Colonic mucosa (tissue), 4 donors: ENCODE results near the gene SORD. TPM values are rescaled to one million over a fixed set of nuclear protein-coding genes. Genes with fewer than 3 reads are reported as not detected.

Experiments
- DNase-seq: peaks from one replicate; pipeline ENCODE4 v3.0.0-alpha.2; 2020
- H3K27ac ChIP-seq: fragments of 200-600 bp; one replicate; pipeline ENCODE4 v1.8.0; 2021
- H3K27me3 ChIP-seq: fragments of 200-600 bp; one replicate; pipeline ENCODE4 v1.8.0; 2021
- H3K36me3 ChIP-seq: fragments of 200-600 bp; one replicate; pipeline ENCODE4 v1.8.0; 2021
- H3K4me1 ChIP-seq: fragments of 200-600 bp; one replicate; pipeline ENCODE4 v1.8.0; 2021; ENCODE audit warnings: mild to moderate bottlenecking
- H3K4me3 ChIP-seq: fragments of 200-600 bp; one replicate; pipeline ENCODE4 v1.8.0; 2021
- H3K9ac ChIP-seq, 2 donors: one replicate each; pipeline ENCODE4 v1.7.0; 2013; ENCODE audit warnings: control low read depth in 2 of 2, low read depth in 2 of 2, low read length in 2 of 2
- H3K9me3 ChIP-seq: fragments of 200-600 bp; one replicate; pipeline ENCODE4 v1.8.0; 2021
- intact Hi-C: fragments of 100-400 bp; cut with DNase I; formaldehyde crosslinking; loops from one replicate; pipeline ENCODE4 v1.14.1; 2022
- total RNA-seq, 2 donors: library from RNA; stranded (reverse); fragmentation: NEBNext Ultra II Directional in 1 of 2; extraction: Animal tissue kit (Norgen Biotek cat#: 25700) in 1 of 2; gene quantifications; one replicate each; pipeline ENCODE4 v1.2.1, GENCODE V29; 2021
- TF ChIP-seq, protein P1 (sequence below): fragments of 200-600 bp; IDR thresholded peaks from one replicate; pipeline ENCODE4 v1.8.0; 2022; ENCODE audit warnings: antibody characterized with exemption, mild to moderate bottlenecking
- donor health status: healthy.
- donor health status: DM: no; HTN: no; CAD: no.
- donor health status: DM: no; HTN: no; CAD: no.

The SORD gene
- total RNA-seq, 2 donors from 2014 or later, result 15.1 to 44.2 TPM

DNA sequence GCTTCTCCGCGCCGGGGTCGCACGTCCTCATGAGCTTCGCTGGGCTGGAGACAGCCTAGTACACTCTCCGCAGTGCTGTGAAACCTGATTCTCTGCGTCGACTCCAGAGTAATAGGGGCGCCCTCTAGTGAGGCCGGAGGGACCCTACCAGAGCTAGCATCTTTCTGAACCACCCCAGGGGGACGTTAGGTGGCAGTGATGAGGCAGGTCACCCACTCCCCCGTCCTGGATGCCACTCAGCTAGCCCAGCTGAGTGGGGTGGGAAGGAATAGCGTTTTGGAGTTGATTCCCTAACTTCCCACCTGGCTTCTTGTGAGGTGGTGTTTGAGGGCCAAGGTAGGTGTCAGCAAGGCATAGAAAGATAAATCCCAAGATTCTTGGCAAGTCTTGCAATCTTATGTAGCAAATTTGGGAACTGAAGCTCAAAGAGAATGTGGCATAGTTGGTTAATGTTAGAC, 95.2 kb downstream of the SORD start:
- Histone ChIP-seq H3K4me1 (peaks cover 3% of the 10 kb centered on the region), H3K4me3 (no peak overlapping the region), H3K9ac (no peak overlapping the region), H3K36me3 (no peaks in the 10 kb centered on the region), H3K9me3 (no peaks in the 10 kb centered on the region), H3K27me3 (peaks cover 40% of the 10 kb centered on the region), H3K27ac (no peak overlapping the region)
- peak; percentile 92 for DNase-seq
- TF ChIP-seq, protein P1, sequence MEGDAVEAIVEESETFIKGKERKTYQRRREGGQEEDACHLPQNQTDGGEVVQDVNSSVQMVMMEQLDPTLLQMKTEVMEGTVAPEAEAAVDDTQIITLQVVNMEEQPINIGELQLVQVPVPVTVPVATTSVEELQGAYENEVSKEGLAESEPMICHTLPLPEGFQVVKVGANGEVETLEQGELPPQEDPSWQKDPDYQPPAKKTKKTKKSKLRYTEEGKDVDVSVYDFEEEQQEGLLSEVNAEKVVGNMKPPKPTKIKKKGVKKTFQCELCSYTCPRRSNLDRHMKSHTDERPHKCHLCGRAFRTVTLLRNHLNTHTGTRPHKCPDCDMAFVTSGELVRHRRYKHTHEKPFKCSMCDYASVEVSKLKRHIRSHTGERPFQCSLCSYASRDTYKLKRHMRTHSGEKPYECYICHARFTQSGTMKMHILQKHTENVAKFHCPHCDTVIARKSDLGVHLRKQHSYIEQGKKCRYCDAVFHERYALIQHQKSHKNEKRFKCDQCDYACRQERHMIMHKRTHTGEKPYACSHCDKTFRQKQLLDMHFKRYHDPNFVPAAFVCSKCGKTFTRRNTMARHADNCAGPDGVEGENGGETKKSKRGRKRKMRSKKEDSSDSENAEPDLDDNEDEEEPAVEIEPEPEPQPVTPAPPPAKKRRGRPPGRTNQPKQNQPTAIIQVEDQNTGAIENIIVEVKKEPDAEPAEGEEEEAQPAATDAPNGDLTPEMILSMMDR, result peak; percentile 97
- intact Hi-C loops, result loop anchor here (5.0 kb wide), 2 partner anchors 66 to 151 kb away; no protein-coding TSS in a partner anchor

DNA sequence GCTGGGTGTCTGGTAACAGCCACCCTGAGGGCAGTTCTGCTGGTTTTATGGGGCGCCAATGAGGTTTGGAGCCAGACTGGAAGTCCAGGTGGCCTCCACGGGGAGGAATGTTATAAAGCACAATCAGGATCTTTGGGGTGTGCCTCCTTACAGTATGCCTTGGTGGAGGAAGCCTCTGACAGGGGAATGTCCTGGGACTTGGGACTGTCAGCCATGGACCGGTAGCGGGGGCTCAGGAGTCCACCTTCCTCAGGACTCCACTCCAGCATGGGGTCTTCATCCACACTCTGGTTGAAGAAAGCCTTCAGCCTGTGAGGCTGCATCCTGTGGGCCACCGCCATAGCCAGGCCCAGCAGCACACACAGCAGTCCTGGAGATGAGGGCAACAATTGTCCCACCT, 96.0 kb downstream of the SORD start:
- H3K9ac ChIP-seq, result no peak overlapping the region
- intact Hi-C loops, result loop anchor here (5.0 kb wide), 2 partner anchors 67 to 152 kb away; no protein-coding TSS in a partner anchor
- DNase-seq, result no peak
- H3K4me3 ChIP-seq, result no peak overlapping the region
- H3K9me3 ChIP-seq, result no peaks in the 10 kb centered on the region
- peaks cover 32% of the 10 kb centered on the region for H3K27me3 ChIP-seq
- no peaks in the 10 kb centered on the region for H3K36me3 ChIP-seq
- TF ChIP-seq, protein P1, result no peak
- H3K27ac ChIP-seq, result no peak overlapping the region
- H3K4me1 ChIP-seq, result peaks cover 3% of the 10 kb centered on the region

DNA sequence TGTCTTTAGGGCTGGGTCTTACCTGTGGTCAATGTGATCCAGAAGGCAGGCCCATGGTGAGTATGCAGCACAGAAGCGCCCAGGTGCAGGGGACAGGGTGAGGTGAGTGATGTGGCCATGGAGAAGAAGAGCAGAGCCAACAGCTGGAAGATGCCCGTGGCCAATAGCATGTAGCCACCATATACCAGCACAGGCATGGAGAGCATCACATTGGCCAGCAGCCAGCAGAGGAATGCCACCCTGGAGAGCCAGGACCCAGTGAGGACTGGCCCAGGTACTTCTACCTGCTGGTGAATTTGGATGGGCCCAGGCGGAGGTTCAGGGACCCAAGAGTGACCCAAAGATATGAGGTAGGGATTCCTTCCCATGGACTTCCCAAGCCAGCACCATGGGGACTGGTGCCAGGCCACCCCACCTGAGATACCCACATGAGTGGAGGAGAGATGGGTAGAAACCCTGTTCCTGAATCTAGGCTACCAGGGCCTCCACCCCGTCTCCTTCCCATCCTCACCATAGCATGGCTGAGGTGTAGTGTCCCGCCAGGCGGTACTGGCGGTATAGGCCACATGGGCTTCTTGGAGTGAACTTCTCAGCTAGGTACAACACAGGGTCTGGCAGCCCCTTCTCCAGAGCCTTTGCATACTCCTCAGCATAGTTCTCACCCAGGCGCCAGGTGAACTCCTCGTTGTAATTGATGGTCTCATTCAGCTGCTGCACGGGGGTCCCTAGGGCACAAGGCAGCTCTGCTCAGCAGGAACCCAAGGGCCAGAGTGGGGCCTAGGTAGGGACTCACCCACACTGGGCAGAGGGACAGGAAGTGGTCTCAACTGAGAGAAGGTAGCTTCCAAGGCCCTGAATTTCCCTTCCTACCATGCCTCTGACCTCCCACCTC, 97.3 kb downstream of the SORD start:
- TF ChIP-seq, protein P1, result no peak
- H3K4me1 ChIP-seq, result peaks cover 3% of the 10 kb centered on the region
- H3K9ac ChIP-seq, result no peak overlapping the region
- intact Hi-C loops, result no loop called here
- no peaks in the 10 kb centered on the region for H3K36me3 ChIP-seq
- peaks cover 21% of the 10 kb centered on the region for H3K27me3 ChIP-seq
- no peak overlapping the region for H3K27ac ChIP-seq
- no peak for DNase-seq
- H3K4me3 ChIP-seq, result no peak overlapping the region
- H3K9me3 ChIP-seq, result no peaks in the 10 kb centered on the region

DNA sequence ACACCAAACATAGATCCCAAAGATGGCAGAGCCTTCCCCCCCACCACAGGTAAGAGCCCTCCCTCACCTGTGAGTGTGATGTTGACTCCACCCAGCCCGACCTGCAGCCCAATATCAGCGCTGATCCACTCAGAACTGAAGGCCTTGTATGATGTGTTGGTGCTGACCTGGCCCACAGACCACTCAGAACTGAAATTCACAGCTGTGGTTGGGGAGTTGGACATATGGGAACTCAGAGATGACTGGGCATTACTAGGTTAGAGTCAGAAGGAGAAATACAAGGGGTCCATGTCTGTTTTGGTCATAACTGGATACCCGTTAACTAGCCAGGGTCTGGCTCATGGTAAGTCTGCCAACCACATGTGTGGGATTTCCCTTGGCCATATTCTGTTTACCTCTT, 98.0 kb downstream of the SORD start:
- Histone ChIP-seq H3K27me3 (peaks cover 16% of the 10 kb centered on the region), H3K27ac (no peak overlapping the region), H3K4me1 (peaks cover 3% of the 10 kb centered on the region), H3K9ac (no peak overlapping the region), H3K9me3 (no peaks in the 10 kb centered on the region), H3K4me3 (no peak overlapping the region), H3K36me3 (no peaks in the 10 kb centered on the region)
- TF ChIP-seq, protein P1, result no peak
- intact Hi-C loops, result no loop called here
- no peak for DNase-seq

DNA sequence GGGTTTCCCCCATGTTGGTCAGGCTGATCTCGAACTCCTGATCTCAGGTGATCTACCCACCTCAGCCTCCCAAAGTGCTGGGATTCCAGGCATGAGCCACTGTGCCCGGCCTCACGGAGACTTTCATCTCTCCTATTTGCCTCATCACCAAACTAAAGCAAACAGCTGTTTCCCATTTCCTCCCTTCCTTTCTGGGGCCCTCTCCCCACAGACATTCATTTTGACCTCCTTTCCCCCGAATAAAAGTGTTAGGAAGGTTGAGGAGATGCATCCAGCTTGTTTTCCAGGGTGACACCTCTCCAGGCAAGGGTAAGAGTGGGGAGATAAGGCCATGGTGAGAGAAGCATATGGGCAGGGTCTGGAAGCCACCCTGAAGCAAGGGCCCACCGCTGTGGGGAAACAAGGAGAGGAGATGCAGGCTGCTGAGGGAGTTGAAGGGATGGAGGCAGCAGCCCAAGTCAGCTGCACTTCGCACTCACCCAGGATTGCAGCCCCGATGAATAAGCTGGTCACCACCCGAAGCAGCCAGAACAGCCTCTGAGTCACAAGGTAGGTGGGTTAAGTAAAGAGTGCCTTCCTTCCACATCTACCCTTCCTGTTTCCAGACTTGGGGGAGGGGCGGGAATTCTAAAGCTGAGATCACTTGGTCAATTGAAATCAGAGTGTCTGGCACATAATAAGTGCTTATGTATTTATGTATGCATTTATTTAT, 98.9 kb downstream of the SORD start:
- TF ChIP-seq, protein P1, result no peak
- Histone ChIP-seq H3K4me1 (peaks cover 3% of the 10 kb centered on the region), H3K27ac (no peak overlapping the region), H3K9ac (no peak overlapping the region), H3K9me3 (no peaks in the 10 kb centered on the region), H3K4me3 (no peak overlapping the region), H3K27me3 (peaks cover 8% of the 10 kb centered on the region), H3K36me3 (no peaks in the 10 kb centered on the region)
- intact Hi-C loops, result no loop called here
- no peak for DNase-seq
